NCI-H748 (cell line): ENCODE results near the gene CALN1.

Source experiments
- DNase-seq: peaks from one replicate; lab custom pipeline; 2025; ENCODE audit not compliant: unreplicated experiment; lab: John Stamatoyannopoulos, UW

The CALN1 gene

DNA sequence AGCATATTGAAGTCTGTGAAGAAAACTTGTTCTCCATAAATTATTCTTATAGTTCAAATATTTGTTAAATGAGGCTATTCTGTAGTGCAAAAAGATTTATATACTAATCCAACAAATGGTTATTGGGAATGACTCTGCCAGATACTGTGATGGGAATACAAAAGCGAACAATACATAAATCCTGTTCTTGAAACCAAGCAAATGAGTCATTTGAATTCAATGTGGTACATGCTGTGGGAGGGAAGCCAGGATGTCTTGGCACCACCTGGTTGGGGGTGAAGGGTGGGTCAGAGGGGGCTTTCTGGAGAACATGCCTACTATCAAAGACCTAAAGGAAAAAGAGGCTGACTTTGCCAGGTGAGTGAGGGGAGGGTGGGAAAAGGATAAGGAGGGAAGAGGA lies 594.2 kb downstream of the CALN1 start:
- DNase-seq = no peak

DNA sequence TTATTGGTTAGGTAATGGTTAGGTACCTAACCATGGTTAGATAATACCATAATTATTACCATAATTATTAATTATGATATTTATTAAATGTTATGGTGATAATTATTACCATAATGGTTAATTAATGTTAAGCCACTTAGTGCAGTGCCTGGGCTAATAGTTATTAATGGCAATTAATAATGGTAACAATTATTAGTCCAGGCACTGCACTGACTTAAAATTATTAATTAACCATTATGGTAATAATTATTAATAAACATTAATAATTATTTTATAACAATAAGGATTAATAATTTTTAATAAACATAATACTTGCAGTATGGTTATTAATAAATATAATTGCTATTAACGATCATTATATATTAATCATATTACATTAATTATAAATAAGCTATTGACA lies 604.0 kb downstream of the CALN1 start:
- no peak for DNase-seq

DNA sequence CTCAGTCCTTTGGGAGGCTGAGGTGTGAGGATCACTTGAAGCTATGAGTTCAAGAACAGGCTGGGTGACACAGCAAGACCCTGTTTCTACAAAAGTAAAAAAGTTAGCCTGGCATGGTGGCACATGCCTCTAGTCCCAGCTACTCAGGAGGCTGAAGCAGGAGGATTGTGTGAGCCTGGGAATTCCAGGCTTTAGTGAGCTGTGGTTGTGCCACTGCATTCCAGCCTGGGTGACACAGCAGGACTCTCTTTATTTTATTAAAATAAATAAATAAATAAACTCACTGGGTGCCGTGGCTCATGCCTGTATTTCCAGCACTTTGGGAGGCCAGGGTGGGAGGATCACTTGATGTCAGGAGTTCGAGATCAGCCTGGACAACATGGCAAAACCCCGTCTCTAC lies 607.9 kb downstream of the CALN1 start:
- no peak for DNase-seq

- no peak for DNase-seq
Measured at GRCh38 chr7:71801976-71802375, 610.2 kb downstream of the CALN1 start.

DNA sequence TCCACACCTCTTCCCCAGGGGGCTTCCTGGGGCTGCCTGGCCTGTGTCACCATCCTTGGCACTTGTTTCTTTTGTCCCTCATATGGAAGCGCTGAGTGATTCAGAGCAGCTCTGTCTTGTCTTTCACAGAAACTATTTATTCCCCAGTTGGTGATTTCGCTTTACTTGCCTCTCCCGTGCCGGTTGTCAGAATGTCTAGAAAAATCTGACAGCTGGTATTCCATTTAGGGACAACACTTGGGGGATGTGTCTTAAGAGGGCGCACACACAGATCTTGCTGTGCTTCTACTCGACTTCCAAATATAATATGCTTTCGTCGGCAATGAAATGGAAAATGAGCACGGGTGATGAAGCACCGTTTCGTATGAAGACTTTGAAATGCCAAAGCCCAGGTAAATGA lies 611.8 kb downstream of the CALN1 start:
- DNase-seq = no peak

DNA sequence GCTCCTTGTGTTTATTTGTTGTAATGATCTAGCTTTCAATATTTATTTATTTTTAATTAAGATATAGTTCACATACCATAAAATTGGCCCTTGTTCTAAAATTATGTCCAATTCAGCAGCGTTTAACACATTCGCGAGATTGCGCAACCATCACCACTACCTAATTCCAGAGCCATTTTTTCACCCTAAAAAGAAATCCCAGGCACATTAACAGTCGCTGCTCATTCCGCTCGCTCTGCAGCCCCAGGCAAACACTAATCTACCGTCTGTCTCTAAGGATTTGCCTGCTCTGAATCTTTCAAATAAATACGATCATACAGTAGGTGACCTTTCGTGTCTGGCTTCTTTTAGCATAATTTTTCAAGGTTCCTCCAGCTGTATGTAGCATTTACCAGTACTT lies 616.7 kb downstream of the CALN1 start:
- DNase-seq = no peak

- no peak for DNase-seq
Measured at GRCh38 chr7:71793251-71793650, 618.9 kb downstream of the CALN1 start.

GRCh38 chr7:71787513-71787912 lies 624.6 kb downstream of the CALN1 start:
- DNase-seq = peak; percentile 8

DNA sequence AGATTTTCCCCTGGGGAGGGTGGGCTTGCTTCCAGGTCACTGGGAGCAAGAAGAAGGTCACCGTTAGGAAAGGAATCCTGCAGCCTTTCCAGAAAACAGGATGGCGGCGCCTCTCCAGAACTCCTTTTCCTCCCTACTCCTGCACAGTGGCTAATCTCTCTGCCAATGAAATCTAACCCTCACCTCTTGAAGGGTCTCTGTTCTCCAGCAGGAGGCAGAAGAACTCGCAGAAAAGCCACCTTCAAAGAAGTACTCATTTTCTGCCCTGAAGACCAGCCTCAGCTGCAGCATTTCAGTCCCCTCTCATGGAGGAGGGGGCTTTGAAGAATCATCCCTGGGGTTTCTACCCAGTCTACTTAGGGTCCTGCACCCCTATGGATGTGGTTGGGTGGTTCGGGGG lies 626.9 kb downstream of the CALN1 start:
- no peak for DNase-seq

DNA sequence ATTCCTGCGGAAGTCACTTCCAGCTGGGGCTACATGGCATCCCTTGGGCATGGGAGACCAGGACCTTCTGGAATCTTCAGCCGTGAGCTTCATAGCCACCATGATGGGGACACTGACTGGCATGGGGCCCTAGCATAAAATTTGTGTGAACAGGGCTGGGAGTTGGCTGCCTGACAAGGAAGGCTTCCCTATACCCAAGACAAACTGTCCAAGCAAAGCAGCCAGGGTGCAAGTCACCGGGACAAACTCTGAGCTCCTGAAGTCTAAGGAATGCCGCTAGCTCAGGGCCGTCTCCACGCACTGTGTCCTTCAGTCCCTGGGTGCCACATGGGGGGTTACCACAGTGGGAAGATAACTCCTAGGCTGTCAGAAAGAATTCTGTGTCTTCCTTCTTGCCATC lies 627.4 kb downstream of the CALN1 start:
- DNase-seq = no peak

DNA sequence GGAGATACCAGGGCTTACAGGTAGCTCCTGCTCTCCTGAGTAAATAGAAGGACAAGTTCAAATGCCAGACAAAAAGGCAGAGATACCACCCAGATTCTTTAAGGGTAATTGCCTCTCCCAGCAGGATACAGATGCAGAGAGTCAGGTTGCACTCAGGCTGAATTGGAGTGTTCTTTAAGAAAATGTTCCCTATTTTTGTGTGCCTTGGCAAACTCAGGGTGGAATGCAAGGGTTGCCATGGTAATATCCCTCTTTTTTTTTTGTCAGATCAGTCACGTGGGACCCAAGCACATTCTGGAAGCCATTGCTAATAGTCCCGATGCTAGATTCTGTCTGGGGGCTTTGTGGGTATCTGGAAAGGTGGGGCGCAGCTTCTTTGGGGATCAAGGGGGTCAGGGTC lies 628.0 kb downstream of the CALN1 start:
- no peak for DNase-seq

GRCh38 chr7:71783779-71784178 lies 628.4 kb downstream of the CALN1 start:
- no peak for DNase-seq

GRCh38 chr7:71782051-71782450 lies 630.1 kb downstream of the CALN1 start:
- DNase-seq = no peak

GRCh38 chr7:71780282-71780681 lies 631.9 kb downstream of the CALN1 start:
- DNase-seq = no peak

- no peak for DNase-seq
Measured at GRCh38 chr7:71777278-71777677, 634.9 kb downstream of the CALN1 start.

GRCh38 chr7:71776726-71777125 lies 635.4 kb downstream of the CALN1 start:
- DNase-seq = no peak

DNA sequence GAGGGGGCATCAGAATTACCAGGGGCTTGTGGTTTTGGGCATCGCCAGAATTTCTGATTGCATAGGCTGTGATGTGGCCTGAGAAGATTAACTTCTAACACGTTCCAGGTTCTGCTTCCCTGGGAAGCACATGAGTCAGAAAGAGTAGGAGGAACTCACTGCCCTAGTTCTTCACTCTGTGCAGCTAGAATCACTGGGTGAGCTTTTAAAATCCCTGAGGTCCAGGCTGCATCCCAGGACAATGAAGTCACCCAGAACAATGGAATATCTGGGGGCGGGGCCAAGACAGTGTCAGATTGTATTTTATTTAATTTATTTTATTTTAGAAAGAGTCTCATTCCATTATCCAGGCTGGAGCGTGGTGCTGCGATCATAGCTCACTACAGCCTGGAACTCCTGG lies 636.5 kb downstream of the CALN1 start:
- DNase-seq = no peak

- DNase-seq = no peak
Measured at GRCh38 chr7:71772779-71773178, 639.4 kb downstream of the CALN1 start.

DNA sequence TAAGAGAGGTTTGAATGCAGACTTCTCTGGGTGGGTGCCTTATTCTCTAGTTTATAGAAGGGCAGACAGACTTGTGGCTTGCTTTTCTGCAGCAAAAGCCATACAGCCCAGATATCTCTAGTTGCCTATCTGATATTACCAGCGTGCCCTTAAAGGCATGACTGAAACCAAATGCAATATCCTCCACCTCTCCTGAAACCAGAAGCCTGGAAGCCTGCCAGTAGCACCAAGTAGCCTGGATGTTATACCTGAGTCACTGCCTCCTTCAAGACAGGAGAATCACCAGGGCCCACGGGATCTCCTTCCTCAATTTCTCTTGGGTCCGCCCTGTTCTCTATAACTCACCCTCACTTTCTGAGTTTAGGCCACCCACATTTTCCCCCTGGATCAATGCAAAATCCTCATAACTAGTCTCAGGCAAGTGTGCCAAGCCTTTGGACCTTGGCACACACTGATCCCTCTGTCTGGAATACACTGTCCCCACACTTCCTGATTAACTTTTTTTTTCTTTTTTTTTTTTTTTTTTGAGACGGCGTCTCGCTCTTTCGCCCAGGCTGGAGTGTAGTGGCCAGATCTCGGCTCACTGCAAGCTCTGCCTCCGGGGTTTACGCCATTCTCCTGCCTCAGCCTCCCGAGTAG lies 641.8 kb downstream of the CALN1 start:
- DNase-seq = no peak

DNA sequence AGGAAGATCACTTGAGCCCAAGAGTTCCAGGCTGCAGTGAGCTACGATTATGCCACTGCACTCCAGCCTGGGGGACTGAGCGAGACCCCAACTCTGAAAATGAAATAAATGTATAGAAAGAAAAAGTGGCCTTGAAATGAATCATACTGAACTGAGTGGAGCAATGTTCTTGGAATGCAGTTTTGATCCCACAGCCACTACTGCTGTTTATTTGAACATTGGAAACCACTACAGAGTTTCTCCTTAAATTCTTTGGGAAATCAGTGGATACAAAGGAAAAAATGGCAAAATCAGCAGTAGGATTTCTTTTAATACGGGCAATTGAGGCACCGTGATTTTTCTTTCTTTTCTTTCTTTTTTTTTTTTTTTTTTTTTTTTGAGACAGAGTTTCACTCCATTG lies 642.8 kb downstream of the CALN1 start:
- DNase-seq = no peak

DNA sequence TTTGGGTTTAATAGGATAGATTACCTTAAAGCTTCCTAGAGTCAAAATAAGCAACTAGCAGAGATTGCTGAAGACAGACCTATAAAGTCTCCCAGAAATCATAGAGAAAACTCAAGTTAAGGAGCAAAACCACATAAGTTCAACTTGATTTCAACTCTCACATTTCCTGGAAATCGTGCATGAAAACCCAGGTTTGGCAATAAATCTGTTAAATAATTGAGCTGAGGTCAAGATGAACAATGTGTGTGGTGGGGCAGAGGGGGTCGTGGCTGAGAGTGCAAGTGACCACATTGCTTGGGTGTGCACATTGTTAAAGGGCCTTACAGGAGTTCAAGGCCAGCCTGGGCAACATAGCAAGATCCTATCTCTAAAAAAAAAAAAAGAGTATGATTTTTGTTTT lies 643.7 kb downstream of the CALN1 start:
- DNase-seq = no peak

DNA sequence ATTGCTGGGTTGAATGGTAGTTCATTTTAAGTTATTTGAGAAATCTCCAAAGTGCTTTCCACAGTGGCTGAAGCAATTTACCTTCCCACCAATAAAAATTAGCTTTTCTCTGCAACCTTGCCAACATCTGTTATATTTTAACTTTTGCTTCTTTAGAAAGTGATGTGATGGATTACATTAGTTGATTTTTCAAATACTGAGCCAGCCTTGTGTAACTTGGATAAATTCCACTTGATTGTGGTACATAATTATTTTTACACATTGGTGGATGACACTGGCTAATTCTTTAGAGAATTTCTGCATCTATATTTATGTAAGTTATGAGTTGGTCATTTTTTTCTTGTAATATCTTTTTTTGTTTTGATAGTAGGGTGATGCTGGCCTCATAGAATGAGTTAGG lies 646.1 kb downstream of the CALN1 start:
- DNase-seq = no peak

DNA sequence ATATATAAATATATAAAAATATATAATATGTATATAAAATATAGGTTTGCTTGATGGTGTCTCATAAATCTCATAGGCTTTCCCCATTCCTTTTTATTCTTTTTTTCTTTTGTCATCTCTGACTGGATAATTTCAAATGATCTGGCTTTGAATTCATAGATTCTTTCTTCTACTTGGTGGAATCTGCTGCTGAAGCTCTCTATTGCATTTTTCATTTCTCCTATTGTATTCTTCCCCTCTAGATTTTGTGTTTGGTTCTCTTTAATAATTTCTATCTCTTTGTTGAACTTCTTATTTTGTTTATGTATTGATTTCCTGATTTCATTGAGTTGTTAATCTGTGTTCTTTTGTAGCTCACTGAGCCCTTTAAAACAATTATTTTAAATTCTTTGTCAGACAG lies 650.8 kb downstream of the CALN1 start:
- DNase-seq = no peak

- no peak for DNase-seq
Measured at GRCh38 chr7:71754828-71755227, 657.3 kb downstream of the CALN1 start.
